HG03025 (cell line): ENCODE results near the gene MRRF.

Experiments
- ATAC-seq: cut with Tn5 transposase; IDR thresholded peaks from one replicate; pipeline ENCODE4 v1.9.1; 2021; ENCODE audit warnings: mild to moderate bottlenecking, moderate library complexity; ENCODE audit not compliant: unreplicated experiment, low FRiP score

The MRRF gene

DNA sequence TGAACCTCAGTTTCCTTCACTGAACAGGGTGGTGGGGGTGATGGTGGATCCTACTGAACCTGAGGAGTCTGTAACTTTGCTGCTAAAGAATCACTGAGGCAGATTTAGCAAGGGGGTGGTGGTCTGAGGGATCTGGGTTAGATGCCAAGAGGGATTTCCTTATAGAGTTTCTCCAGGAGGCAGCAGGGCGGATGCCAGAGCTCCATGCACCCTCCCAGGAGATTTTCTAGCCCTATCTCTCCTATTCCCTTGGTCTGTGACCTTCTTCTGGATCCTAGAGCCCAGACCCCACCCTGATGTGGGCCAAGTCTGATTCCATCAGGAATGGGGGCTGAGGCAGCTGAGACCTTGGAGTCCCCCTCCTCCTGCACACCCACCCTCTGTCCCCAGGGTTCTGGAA lies 112.1 kb downstream of the MRRF start:
- no peak for ATAC-seq

DNA sequence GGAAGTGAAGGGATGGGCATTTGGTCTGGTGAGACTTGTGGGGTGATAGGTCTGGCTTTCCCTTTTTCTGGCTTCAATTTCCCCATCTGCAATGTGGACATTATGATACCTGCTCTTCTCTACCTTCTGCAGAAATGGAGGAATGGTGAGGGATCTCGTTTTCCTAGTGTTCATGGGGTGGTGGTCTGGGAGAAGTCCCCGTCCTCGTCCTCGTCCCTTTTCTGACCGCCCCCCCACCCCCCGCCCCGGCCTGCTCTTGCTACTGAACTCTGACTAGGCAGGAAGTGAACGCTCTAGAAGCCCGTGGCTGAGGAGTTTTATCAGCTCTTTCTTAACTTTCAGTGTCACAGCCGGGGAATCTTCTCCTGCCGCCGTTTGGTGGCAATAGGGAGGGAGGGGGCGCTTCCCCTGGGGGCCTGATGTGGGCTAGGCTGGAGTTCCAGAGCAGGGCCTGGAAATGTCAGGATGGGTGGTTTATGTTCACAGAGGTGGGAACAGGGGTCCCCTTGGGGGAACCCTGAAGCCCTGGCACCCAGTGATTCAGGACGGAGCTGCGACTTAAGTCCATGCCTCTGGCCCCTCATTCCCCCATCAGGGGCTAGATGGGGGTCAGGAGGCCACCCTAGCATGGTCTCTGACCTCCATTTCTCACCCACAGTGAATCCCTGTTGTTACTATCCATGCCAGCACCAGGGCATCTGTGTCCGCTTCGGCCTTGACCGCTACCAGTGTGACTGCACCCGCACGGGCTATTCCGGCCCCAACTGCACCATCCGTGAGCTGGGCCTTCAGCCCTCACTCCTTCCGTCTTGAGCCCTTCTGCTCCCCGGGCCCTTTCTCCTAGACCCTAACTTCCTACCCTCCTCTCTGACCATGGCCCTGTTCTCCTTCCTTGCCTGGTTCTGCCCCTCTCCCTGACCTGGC lies 112.8 kb downstream of the MRRF start:
- ATAC-seq, result no peak

DNA sequence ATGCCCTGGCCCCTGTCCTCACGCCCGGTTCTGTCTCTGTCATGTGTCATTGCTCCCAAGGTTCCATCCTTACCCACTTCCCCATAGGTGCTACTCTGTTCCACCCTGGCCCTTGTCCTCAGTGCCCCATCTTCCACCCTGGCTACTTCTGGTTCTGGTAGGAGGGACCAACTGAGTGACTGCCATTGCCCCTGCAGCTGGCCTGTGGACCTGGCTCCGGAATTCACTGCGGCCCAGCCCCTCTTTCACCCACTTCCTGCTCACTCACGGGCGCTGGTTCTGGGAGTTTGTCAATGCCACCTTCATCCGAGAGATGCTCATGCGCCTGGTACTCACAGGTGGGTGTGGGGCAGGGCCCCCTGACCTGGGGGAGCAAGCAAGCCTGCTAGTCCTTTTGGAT lies 113.6 kb downstream of the MRRF start:
- no peak for ATAC-seq

DNA sequence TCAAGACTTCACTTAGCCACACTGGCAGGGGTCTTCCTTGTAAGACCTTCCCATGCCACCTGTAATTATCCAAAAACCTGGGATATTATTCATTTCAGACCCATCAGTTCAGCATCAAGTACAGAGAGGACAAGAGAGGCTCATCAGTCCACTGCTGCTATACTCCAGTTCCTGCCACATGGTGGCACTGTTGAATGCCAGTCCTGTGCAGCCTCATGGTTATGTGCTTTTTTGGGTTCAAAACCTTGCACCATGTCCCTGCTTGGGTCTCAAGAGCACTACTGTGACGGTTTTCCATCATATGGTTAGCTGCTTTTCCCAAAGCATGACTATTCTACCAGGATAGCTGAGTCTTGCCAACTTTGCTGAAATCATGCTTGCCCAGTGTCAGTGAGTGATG lies 114.7 kb downstream of the MRRF start:
- no peak for ATAC-seq

DNA sequence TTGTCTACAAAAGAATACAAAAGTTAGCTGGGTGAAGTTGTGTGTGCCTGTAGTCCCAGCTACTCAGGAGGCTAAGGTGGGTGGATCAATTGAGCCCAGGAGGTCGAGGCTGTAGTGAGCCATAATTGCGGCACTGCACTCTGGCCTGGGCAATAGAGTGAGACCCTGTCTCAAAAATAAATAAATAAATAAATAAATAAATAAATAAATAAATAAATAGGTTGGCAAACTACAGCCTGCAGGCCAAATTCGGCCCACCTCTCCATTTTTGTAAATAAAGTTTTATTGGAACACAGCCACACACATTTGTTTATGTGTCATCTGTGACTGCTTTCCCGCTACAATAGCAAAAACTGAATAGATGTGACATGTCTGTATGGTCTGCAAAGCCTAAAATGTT lies 115.6 kb downstream of the MRRF start:
- ATAC-seq, result no peak
